GM19035 (cell line): ENCODE results near the gene NRXN3.

Experiments used
- ATAC-seq: cut with Tn5 transposase; IDR thresholded peaks from one replicate; pipeline ENCODE4 v1.9.1; 2021; ENCODE audit not compliant: unreplicated experiment

NRXN3 gene

DNA sequence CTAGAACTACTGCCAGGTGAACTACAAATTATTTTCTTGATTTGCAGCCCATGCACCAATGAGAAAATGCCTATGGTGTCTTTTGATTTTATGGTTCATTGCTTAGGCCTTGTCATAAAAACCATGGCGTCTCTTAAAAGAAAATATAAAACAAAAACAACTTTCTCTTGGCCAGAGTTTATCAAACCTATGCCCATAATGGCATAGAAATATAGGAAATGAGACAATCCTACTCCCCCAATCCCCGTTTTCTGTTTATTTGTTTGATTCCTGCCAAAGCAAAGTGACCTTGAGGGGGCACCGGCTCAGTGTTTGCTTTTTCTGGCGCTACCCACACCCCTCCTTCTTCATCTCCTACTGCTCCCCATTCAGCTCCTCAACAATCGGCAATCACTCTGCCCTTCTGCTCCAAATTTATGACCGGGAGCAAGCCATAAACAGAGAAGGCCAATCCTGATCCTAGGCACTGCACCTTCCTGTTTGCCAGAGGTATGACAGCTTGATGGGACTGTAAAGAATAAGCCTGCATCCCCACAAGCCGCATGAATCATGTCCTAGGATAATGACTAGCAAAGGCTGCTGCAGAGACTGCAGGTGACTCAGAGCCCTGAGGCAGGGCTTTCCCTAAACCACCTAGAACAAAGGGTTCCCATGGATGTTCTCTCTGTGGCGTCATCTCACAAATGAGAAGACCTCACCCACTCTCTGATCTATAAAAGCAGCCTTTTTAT, 874.9 kb downstream of the NRXN3 start:
- ATAC-seq: no peak

- ATAC-seq: no peak
Measured at GRCh38 chr14:79050787-79051727, 880.9 kb downstream of the NRXN3 start.

DNA sequence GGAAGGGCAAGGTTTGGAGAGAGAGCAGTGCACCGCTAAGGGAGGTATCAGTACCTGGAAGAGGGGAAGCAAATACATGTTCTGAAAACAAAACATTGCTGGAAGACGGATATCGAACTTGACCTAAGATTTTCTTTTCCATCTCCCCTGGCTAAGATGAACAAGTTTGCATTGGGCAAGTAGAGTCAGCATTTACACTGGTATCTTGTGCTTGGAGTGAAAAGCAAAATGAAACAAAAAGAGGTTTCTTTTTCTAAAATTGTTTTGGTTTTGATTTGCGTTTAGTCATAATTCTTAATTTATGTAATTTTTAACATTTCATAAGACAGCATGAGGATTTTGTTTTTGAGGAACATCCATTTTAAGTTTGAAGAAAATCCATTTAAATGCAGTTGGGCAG, 881.6 kb downstream of the NRXN3 start:
- no peak for ATAC-seq

DNA sequence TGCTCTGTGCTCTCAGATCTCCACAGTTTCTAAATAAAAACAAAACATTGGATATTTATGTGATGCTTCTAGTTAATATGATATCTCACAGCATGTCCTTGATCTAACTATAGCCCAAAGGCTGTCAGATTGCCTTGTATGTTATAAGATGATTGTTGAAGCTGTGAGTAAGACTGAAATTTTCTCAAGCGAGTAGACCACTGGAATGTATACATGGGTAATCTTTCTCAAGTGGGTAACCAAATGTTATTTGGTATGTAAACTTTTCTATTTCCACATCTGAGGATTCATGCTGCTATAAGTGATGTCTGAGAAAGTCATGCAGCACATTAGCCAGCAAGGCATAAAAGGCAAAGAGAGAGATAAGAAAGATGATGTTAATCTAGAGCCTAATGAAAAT, 886.7 kb downstream of the NRXN3 start:
- ATAC-seq: no peak

DNA sequence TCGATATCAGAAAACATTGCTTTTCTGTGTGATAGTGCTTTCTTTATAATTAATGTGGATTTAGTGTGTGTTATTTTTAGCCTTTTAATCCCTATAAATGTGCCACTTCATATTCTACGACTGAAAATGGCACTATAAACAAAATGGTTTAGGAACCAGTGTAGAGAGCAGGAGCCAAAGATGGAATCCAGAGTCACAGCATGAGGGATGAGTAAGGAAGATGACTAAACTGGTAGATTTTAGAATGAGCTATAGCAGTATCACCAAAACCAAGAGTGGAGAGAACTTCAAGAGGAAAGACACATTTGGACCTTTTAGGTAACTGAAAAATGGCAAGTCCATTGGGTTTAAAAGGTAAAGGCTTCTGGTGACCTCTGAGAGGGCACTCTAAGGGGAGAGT, 887.2 kb downstream of the NRXN3 start:
- ATAC-seq: no peak

DNA sequence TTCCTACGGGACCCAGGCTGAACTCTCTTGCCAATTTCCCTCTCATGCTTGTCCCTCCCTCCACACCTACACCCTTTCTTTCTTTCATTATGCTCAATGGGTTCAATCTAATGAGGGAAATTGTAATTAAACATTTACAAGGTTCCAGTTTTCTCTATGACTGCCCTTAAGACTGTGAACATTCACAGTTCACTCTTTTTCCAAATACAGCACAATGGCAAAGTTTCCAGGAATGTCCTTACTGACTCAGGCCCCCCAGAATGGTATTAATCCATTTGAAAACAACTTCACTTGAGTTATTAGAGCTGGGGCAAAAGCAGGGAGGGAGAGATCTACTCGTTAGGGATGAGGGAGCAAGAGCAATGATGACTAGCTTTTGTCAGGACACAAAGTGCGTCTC, 892.1 kb downstream of the NRXN3 start:
- ATAC-seq: no peak

- no peak for ATAC-seq
Measured at GRCh38 chr14:79064214-79064613, 894.0 kb downstream of the NRXN3 start.

DNA sequence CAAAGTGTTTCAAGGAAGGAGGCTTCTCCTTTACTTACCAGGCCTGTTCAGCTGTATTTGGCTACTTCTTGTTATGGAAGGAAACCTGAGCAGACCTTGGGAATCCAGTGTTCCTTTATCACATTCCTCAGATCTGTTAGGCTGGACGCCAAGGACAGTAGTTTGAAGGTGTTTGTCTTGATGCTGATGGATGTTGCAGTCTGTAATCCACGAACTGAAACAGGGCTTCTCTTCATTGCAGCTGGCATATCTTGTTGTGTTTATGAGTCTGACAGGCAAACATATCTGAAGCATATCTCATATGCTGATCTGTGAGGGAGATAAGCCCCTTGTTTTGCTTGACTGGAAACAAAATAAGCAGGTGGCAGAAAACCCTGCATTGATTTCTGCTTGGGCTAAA, 904.3 kb downstream of the NRXN3 start:
- no peak for ATAC-seq

DNA sequence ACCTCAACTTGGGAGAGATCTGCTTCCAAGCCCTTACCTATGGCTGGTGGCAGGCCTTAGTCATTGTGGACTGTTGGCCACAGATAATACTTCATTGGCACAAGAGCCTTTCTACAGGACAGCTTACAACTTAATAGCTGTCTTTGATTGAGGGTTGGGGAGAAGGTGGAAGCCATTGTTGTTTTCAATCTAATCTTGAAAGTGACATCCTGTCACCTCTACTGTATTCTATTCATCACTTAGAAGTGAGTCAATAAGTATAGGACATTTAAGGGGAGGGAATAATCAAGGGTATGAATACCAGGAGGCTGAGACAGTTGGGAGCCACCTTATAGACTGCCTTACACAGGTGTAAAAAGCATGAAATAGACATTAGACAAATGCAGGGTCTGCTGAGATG, 906.3 kb downstream of the NRXN3 start:
- ATAC-seq: no peak

DNA sequence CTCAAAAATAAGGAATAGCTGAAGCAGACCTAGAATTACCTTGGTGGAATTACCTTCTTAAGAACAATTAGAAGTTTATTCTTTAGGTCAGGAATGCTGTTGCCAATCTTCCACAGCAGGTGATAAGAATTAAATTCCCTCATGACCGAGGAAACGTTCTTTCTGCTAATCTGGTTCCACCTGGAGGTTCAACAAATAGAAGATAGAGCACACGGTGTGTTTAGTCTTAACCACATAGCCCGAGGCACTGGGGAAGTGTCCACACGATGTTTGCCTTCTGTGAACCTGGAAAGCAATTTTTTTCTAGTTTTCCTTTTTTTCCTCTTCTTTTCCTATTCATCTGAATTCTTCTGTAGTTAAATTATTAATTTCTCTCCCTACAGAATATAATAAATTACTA, 906.9 kb downstream of the NRXN3 start:
- no peak for ATAC-seq

DNA sequence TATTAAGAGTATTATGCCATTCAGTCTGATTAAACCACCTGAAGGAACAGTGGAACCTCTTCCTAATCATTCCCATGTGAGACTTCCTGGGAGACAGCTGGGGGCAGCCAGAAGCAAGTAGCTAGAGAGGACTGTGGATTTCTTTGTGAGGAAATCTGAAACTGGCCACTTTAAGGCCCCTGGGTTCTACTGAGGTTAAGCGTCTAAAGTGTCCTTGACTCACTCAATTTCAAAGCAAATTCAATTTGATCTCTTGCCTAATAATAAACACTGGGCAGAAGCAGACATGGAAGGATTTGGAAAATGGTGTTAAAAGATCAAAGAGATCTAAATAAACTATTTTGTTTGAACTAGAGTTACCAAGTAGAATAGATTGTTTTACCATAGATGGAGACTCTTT, 909.9 kb downstream of the NRXN3 start:
- no peak for ATAC-seq

DNA sequence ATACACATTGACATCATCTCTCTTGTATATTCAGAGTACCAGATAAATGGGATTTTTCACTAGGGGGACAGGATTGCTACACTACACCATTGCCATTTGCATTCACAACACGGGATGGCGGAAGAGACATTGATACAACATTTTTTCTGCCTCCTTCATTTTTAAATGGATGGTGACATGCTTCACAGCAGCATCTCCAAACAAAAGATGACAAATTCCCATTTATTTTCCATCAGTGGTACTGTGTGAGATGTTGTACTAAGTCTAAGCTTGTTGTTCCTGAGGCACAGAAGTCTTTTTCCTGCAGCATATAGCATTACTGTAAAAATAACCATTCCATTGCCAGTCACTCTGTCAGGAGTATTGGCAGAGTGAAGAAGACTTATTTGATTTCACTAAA, 912.7 kb downstream of the NRXN3 start:
- no peak for ATAC-seq

- ATAC-seq: no peak
Measured at GRCh38 chr14:79083356-79083755, 913.2 kb downstream of the NRXN3 start.

- ATAC-seq: no peak
Measured at GRCh38 chr14:79084861-79085260, 914.7 kb downstream of the NRXN3 start.

- no peak for ATAC-seq
Measured at GRCh38 chr14:79089576-79089975, 919.4 kb downstream of the NRXN3 start.

GRCh38 chr14:79090641-79091180, 920.5 kb downstream of the NRXN3 start:
- ATAC-seq: no peak

- no peak for ATAC-seq
Measured at GRCh38 chr14:79091381-79091963, 921.3 kb downstream of the NRXN3 start.

DNA sequence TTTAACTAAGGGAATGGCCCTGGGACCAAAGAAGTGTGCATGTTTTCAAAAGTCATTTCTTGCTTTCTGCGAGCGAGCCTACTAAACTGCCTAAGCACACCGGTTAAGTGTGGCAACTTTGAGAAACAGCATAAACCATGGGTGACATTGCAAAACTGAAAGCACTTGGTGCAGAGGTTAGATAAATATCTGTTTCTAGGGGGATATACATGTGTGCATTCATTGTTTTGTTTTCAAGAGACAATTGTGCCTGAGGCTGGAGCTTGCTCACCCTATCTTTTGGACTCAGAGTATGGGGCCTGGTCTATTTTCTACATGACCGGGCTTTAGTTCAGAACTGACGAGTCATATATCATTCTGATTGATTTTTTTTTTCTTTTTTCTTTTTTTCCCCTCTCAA, 923.4 kb downstream of the NRXN3 start:
- no peak for ATAC-seq

DNA sequence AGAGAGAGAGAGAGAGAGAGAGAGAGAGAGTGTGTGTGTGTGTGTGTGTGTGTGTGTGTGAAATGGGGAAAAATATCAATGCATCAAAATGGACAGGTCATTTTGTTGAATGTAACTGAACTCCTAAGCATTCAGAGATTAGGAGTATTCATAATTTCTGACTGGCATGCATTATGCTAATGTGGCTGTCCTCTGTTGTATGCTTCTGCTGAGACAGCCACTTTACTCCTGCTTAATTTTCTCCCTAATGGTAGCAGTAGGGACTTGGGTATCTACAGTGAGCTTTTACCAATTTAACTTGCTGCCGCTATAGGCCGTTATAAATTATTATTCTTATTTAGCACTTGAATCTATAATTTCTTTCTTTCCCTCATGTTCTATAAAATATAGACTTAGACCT, 924.8 kb downstream of the NRXN3 start:
- no peak for ATAC-seq

GRCh38 chr14:79096811-79097210, 926.6 kb downstream of the NRXN3 start:
- no peak for ATAC-seq

DNA sequence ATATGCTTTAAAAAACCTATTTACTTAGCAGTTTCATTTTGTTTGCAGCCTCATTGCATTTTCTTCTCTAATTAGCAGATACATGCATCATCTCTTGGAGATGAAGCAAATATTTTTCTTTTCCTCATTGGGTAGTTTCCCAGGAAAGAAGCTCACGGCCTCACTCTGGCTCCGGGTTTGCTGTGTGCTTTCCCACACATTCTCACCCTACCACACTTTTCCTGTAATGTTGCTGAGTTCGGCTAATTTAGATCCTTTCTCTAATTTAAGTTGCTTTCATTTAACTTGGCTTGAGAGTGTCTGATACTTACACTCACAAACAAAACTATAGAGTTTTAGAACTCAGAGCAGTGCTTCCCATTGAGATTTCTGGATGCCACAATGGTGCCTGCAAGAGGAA, 928.2 kb downstream of the NRXN3 start:
- no peak for ATAC-seq

DNA sequence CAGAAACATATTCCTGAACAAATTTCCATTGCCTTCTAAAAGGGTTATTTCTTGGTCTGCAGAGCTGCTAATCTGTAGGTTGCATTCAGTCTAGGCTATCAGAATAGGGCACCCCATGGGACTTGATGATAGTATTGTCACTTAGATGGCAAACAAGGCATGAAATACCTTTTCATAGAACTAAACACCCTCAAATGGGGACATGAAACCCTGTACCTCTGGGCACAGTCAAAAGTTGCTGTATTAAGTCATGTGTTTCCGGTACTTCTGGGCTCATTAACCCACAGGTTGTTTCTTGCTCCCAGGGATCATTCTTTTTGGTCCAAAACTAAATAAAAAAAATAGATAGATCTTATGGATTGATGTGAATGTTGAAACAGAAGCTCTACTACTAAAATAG, 930.4 kb downstream of the NRXN3 start:
- ATAC-seq: no peak
